ENCODE results near the gene UBE2N.
A peak's percentile ranks its signal among the peaks of the same experiment; 100 is the strongest.

The UBE2N gene, protein sequence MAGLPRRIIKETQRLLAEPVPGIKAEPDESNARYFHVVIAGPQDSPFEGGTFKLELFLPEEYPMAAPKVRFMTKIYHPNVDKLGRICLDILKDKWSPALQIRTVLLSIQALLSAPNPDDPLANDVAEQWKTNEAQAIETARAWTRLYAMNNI

DNA sequence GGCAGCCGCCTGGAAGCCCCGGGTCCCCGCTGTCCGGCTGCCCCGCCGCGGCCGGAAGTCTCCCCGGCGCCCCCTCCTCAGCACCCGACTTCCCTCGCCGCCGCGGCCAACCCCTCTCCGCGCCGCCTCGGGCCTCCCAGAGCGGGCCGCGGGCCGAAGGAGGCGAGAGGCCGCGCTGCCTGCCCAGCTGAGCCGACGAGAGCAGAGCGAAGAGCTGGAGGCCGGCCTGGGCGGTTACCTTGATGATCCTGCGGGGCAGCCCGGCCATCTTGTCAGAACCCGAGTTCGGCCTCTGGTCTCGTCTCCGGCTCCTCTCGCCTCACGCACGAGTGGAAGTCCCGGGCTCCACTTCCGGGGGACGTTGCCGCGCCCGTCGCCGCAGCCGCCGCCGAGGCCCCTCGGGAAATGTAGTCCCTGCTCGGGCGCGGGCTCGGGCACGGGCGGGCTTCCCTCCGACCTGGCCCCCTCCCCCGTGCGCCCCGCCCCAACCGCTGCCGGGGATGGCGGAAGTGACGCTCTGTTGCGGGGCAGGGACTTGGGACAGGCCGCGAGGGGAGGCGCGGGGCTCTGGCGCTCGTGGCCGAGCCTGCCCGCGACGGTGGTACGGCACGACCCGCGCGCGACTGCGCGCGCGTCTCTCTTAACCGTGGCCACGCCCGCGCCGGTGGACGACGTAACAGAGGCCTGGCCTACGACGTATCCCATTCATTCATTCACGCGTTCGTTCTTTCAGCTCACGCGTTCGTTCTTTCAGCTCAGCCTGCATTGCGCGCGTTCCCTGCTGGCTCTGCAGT is at the start of gene UBE2N:
Gene UBE2N, minus strand, starts transcription at position 331 of the 794 bp plus-strand sequence. Its CDS starts 63 bp downstream, at position 268.
- peak; percentile 96 for DNase-seq

DNA sequence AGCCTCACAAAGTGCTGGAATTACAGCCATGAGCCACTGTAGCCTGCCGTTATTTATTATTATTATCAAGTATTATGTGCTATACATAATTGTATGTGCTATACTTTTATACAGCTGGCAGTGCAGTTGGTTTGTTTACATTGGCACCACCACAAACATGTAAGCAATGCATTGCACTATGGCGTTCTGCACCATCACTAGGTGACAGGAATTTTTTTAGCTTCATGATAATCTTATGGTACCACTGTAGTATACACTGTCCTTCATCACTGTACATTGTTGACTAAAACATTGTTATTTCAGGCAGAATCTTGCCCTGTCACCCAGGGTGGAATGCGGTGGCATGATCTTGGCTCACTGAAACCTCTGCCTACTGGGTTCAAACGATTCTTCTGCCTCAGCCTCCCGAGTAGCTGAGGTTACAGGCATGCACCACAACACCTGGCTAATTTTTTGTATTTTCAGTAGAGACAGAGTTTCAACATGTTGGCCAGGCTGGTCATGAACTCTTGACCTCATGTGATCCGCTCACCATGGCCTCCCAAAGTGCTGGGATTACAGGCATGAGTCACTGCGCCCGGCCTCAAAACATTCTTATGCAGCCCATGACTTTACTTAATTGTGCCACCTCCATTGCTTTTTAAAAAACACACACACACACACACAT is 42.7 kb upstream of the UBE2N start:
- no peak for DNase-seq

DNA sequence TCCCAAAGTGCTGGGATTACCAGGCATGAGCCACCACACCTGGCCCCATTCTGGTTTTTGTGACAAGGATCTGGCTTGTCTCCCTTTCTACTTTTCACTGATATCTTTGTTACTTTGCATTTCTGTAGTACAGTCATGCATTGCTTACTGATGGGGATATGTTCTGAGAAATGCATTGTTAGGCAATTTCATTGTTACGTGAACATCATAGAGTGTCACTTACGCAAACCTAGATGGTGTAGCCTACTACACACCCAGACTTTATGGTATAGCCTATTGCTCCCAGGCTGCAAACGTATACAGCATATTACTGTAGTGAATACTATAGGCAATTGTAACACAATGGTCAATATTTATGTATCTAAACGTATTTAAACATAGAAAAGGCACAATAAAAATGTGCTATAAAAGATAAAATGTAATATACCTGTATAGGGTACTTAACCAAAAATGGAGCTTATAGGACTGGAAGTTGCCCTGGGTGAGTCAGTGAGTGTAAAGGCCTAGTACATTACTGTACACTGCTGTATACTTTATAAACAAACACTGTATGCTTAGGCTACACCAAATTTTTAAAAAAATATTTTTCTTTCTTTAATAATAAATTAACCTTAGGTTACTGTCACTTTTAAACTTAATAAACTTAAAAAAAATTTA is 41.5 kb upstream of the UBE2N start:
- DNase-seq, result no peak

DNA sequence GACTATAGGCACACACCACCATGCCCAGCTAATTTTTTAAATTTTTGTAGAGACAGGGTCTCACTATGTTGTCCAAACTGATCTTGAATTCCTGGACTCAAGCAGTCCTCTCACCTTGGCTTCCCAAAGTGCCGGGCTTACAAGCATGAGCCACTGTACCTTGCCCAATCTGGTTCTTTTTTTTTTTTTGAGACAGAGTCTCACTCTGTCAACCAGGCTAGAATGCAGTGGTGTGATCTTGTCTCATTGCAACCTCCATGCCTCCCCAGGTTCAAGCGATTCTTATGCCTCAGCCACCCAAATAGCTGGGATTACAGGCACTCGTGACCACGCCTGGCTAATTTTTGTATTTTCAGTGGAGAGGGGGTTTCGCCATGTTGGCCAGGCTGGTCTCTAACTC is 41.0 kb upstream of the UBE2N start:
- DNase-seq, result no peak

DNA sequence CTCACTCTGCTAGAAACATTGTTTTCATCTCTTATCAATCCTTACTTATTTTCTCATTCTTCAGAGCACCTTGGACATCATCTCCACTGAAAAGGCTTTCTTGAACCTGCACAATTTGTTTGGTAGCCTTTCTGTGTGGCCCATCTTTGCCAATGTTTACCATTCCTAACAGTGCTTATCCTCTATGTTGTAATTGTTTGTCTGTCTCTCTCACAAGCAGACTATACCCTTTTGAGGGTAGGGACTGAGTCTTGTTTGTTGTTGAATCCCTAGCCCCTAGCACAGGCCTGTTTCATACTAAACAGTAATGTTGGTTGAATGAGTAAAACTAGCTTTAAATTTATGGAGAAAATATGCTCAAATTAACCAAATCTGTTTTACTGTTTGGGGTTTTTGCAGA is 34.8 kb upstream of the UBE2N start:
- no peak for DNase-seq

DNA sequence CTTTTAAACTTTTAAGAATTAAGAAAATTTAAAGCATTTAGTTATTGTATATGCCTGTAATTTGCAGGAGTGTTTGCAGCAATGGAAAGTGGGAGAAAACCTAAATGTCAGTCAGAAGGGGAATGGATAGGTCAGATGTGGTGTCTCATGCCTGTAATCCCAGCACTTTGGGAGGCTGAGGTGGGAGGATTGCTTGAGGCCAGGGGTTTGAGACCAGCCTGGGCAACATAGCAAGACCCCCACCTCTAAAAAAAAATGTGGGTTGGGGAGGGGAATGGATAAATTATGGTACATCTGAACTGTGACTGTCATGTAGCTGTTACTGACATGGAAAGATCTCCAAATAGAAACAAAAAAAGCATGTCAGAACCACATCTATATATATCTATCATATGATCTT is 27.6 kb upstream of the UBE2N start:
- no peak for DNase-seq

DNA sequence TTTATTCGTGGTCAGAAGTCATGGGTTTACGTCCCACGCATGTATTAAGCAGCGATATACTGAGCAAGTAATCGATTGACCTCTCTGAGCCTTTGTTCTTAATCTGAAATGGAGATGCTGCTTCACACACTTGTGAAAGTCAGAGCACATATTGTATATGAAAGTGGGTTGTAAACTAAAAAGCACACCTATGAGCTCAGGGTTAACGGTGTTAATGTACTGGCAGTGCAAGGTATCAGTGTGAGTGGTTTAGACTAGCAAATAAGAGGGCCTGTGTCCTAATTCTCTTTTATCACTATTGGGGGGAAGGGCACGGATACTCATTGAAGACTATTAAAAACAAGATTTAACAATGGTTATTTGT is 26.2 kb upstream of the UBE2N start:
- DNase-seq, result no peak

DNA sequence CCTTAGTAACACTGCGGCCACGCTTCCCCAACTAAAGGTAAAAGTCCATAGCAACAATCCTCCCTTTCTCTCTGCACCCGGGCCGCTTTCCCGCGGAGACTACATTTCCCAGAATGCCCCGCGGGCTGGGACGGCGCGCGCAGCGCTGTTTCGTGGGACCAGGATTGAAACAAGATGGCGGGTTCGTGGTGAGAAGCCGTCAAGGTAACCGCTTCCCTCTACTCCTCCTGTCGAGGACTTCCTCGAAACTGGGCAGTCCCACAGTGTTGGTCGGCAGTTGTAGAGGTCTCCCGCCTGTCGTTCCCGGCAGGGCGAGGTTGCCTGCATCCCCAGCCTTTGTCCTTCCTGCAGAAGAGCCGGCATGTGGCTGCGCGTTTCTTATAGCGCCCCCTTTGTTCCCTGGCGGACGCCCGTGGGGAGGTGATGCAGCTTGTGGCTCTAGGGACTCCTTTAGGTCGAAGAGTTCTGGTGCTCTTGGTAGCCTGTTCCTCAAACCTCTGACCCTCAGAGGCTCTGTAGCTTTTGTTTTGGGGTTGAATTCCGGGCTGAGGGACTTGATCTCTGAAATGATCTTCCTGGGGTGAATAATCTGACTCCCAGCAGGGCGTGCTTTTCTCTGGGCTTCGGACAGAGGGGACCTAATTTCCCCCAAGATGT is 25.7 kb upstream of the UBE2N start, which contains the start of gene MRPL42:
Gene MRPL42, plus strand, starts transcription at position 164 of the 657 bp plus-strand sequence. CDS start 1,772 bp downstream, outside the sequence.
- DNase-seq, result peak; percentile 94

DNA sequence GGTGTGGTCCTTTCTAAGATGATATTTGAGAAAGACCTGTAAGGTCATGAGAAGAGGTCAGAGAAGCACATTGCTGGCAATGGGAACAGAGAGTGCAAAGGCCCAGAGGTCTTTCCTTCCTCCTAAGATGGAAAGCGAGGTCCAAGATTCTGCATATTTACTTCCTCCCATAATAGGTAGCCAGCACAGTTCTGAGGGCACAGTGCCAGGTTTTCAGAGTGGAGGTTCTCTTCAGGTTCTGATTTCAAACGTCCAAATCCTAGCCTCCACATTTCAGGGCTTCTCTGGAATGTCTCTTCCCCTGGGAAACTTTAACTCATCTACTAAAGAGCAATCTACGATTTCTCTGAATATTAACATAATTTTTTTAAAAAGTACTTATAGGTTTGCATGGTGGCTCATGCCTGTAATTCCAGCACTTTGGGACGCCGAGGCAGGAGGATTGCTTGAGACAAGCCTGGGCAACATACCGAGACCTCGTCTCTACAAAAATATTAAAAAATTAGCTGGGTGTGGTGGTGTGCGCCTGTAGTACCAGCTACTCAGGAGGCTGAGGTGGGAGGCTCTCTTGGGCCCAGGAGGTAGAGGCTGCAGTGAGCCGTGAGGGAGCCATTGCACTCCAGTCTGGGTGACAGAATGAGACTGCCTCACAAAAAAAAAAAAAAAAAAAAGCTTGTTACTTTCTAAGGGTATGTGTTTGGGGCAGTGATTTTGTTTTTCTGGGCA is 25.0 kb upstream of the UBE2N start:
- no peak for DNase-seq

DNA sequence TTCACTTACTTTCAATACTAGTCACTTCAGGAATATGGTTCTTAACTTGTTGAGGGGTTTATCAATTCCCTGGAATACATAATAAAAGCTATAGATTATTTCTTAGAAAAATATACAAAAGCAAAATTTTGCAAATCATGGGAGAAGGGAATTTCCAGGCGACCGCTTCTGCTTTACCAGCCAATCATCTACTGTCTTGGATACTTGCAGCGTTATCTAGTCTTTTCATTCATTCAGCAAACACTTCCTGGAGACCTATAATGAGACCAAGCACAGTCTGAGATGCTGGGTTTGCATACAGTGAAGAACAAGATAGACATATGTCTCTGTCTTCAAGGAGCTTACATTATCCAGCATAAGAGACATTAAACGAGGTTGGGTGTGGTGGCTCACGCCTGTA is 24.1 kb upstream of the UBE2N start:
- no peak for DNase-seq

DNA sequence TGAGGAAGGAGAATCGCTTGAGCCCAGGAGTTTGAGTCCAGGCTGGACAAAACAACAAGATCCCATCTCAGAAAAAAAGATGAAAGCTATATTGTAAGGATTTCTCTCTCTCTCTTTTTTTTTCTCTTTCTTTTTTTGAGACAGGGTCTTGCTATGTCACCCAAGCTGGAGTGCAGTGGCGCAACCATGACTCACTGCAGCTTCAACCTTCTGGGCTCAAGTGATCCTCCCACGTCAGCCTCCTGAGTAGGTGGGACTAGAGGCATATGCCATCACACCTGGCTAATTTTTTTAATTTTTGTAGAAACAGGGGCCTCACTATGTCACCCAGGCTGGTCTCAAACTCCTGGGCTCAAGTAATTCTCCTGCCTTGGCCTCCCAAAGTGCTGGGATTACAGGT is 19.8 kb upstream of the UBE2N start:
- no peak for DNase-seq

DNA sequence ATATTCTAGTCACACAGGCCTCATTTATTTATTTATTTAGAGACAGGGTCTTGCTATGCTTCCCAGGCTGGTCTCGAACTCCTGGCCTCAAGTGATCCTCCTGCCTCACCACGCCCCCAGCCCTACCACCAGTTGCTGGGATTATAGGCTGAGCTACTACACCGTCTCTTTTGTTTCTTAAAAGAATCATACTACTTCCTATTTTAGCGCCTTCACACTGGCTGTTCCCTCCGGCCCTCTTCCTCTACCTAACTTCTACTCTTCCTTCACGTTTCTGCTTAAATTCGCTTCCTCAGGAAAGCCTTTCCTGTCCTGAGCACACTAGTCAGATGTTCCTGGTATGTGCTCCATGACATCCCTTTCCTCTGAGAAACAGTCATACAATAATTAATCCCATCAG is 19.2 kb upstream of the UBE2N start:
- no peak for DNase-seq

DNA sequence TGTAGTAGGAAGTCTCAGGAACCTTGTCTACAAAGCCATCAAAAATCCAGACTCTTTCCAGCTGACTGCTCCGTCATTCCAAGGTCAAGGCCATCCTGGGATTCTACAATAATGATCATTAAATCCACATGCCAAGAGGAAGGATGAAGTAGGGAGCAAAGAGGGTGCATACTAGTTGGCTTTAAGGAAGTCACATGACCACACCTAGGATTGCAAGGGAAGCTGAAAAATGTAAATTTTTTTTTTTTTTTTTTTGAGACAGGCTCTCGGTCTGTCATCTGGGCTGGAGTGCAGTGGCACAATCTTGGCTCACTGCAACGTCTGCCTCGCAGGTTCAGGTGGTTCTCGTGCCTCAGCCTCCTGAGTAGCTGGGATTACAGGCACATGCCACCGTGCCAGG is 18.3 kb upstream of the UBE2N start:
- no peak for DNase-seq

DNA sequence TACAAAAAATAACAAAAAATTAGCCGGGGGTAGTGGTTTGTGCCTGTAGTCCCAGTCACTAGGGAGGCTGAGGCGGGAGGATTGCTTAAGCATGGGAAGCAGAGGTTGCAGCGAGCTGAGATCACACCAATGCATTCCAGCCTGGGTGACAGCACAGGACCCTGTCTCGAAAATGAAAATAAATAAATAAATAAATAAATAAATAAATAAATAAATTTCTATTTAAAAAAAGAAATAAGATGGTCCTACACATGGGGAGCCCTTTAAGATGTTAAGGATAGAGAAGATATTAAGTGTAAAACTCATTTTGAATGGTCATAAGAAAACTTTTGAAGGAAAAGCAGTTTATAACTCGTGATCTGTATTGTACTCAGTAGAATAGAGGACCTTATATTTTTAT is 17.4 kb upstream of the UBE2N start:
- no peak for DNase-seq

DNA sequence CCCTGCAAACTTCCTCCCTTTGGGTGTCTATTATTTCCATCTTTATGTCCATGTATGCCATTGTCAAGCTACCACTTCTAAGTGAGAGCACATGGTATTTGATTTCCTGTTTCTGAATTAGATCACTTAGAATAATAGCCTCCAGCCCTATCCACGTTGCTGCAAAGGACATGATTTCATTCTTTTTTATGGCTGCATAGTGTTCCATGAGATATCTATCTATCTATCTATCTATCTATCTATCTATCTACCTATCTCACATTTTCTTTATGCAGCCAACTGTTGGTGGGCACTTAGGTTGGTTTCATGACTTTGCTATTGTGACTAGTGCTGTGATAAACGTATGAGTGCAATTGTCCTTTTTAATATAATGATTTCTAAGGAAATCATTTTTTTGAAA is 14.3 kb upstream of the UBE2N start:
- no peak for DNase-seq

DNA sequence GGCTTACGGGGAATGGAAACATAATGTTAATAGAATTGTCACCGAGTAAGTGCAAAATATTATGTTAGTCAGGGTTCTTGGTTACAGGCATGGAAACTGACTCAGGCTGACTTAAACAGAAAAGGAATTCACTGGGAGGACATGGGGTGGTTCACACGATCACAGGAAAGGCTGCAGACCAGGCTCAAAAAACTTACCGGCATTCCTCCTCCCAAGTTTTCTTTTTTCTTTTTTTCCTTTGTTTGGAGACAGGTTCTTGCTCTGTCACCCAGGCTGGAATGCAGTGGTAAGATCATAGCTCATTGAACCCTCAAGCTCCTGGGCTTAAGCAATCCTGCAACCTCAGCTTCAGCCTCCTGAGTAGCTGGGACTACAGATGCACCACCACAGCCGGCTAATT is 11.9 kb upstream of the UBE2N start:
- no peak for DNase-seq

DNA sequence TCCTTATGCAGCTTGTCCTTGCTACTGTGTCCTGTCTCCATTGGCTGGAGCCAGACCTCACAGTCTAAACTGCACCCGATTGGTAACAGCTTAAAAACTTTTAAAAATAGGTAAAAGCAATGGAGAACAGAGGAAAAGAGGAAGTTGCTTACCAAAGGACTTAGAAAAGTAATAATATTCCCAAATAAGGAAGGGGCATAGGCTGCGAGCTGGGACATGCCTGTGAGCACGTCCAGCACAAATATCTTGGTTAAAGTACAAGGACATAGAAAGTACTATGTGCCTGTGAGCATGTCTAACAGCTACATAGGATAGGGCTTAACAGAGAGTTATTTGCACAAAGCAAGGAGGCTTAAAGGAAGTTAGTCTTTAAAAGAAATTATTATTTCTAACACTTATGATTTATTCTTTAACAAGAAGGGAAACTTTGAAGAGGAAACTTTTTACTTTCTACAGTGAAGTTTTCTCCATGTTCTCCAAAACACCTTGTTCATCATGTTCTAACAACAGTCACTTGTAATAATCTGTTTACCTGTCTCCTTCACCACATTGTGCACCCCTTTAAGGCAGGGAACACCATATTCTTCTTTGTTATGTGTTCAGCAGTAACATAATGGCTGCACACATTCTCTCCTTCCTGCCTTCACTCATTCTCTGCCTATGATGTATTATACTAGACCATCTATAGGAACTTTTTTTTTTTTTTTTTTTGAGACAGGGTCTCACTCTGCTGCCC is 9.8 kb upstream of the UBE2N start:
- no peak for DNase-seq

DNA sequence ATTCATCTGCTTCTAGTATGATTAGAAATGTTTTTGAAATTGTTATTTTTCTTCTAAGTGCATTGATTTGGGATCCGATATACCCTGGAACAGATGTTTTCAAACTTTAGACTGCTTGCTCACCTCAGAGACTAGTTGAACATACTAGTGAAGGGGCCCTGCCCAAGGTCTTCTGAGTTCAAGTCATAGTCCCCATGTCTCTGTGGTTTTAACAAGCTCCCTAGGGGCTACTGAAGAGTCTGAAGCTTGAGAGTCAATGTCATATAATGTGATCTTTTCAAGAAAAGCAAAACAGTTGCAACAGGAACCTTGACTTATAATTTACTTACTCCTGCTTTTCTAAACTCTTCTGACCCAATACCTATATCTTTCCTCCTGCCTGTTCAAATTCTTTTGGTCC is 7.5 kb upstream of the UBE2N start:
- DNase-seq, result no peak

DNA sequence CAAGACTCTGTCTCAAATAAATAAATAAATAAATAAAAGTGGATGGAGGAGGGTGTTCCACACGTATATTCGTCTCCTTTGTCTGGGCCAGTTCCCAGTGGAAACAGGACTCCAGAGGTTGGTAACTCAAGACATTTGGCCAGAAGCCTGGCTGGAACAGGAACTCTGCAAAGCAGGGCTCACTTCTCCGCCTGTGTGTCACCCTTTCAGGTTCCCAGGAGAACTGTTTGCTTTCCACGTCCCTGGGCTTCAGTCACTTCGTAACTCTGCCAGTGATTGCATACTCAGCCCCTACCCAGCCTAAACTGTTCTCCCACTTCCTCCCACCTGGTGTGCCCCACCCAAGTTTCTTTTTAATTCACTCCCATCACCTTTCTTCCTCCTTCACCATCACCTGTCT is 7.0 kb upstream of the UBE2N start:
- no peak for DNase-seq

DNA sequence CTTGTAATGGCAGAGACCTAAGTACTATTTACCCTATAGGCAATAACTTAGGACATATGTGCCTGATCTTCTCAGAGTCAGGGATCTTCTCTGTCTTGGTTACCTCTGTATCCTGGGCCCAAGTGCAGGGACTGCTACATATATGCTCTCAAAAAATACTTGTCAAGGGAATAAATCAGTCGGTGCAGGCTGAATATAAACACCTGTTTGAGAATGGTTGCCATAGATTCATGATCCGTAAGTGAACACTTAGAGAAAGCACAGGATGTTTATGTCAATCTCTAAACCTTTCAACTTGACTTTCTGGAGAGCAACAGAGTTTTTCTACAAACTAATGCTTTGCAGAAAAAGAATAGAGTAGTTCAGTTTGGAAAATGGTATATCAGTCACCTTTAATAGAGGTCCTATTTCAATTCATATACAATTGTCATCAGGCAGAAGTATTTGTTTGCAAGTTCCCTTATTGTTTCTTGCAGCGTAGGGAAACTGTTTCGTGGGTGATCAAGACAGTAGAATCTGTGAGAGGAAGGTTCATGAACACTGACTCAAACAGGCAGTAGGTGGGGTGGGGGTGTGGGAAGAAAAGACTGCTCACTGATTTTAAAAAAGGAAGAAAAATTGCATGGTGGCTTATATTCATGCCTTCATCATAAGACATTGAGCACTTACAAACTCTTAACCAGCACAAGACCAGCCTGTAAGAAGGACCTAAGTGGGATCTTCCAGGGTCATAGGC is 6.0 kb upstream of the UBE2N start:
- DNase-seq, result no peak

DNA sequence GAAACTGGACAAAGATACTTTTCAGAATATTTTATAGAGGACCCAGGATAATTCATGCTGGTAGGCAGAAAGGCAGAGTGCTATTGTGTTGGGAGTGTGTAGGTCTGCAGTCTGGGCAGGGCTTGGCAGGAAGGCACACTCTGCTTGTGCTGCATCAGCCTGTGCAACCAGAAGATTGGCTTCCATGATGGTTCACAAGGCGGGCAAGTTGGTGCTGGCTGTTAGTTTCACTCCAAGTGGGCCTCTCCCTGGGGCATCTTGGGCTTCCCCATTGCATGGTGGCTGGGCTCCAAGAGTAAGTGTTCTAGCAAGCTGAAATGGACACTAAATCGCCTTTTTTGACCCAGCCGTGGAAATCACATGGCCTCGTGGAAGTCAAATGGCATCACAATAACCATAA is 1.8 kb upstream of the UBE2N start:
- DNase-seq, result no peak
